Common myeloid progenitor, CD34-positive (primary cell): ENCODE results near the gene VPS11.

Source experiments
- CTCF ChIA-PET: fragments of 350-600 bp; sonication (Branson Sonifier 250); formaldehyde crosslinking; loops from one replicate; lab custom pipeline; 2021; ENCODE audit warnings: antibody characterized with exemption; lab: Charles Lee
- POLR2A ChIA-PET: fragments of 350-600 bp; sonication (Branson Sonifier 250); formaldehyde crosslinking; loops from one replicate; lab custom pipeline; 2021; ENCODE audit warnings: antibody characterized with exemption; lab: Charles Lee
- DNase-seq, 3 donors: peaks; one replicate each; pipeline versions ENCODE4 v3.0.0 to v3.0.0-alpha.2; 2013
- H3K27ac ChIP-seq, 2 experiments: 1 replicate in 1 of 2; 2 replicates in 1 of 2; pipeline ENCODE4 v1.7.0; 2013; ENCODE audit warnings: inconsistent platforms in 2 of 2, low read length in 2 of 2, mild to moderate bottlenecking in 2 of 2, low read depth in 1 of 2, moderate library complexity in 1 of 2; ENCODE audit not compliant: severe bottlenecking in 2 of 2, insufficient read depth in 1 of 2, poor library complexity in 1 of 2
- H3K27me3 ChIP-seq, 5 experiments: replicated peaks in 2 of 5; 1 replicate in 3 of 5; 2 replicates in 2 of 5; pipeline versions ENCODE4 v1.6.1 to v1.7.0; 2013; ENCODE audit warnings: low read length in 4 of 5, mild to moderate bottlenecking in 2 of 5, moderate library complexity in 2 of 5, inconsistent platforms in 1 of 5; ENCODE audit not compliant: insufficient read depth in 5 of 5, control insufficient read depth in 4 of 5
- H3K36me3 ChIP-seq, 4 experiments: 1 replicate in 2 of 4; 2 replicates in 2 of 4; pipeline versions ENCODE4 v1.6.1 to v1.7.0; 2013; ENCODE audit warnings: low read length in 3 of 4, control low read depth in 1 of 4, mild to moderate bottlenecking in 1 of 4; ENCODE audit not compliant: control insufficient read depth in 4 of 4, insufficient read depth in 4 of 4
- H3K4me1 ChIP-seq, 4 experiments: 1 replicate in 3 of 4; 2 replicates in 1 of 4; pipeline versions ENCODE4 v1.6.1 to v1.7.1; 2013; ENCODE audit warnings: low read length in 3 of 4, mild to moderate bottlenecking in 3 of 4, control low read depth in 1 of 4, inconsistent platforms in 1 of 4, moderate library complexity in 1 of 4; ENCODE audit not compliant: control insufficient read depth in 4 of 4, insufficient read depth in 4 of 4; ENCODE audit errors: control extremely low read depth in 1 of 4
- H3K4me3 ChIP-seq, 7 experiments: 1 replicate in 4 of 7; 2 replicates in 3 of 7; pipeline versions ENCODE4 v1.5.1 to v1.7.0; 2013; ENCODE audit warnings: mild to moderate bottlenecking in 7 of 7, low read length in 6 of 7, moderate library complexity in 6 of 7, inconsistent platforms in 2 of 7, low read depth in 2 of 7, control low read depth in 1 of 7; ENCODE audit not compliant: insufficient read depth in 4 of 7, control insufficient read depth in 1 of 7; ENCODE audit errors: extremely low read depth in 1 of 7
- H3K9me3 ChIP-seq, 5 experiments: 1 replicate in 4 of 5; 2 replicates in 1 of 5; pipeline versions ENCODE4 v1.6.1 to v1.7.1; 2013; ENCODE audit warnings: low read length in 4 of 5, mild to moderate bottlenecking in 2 of 5, inconsistent platforms in 1 of 5, low read depth in 1 of 5, moderate library complexity in 1 of 5; ENCODE audit not compliant: control insufficient read depth in 4 of 5, insufficient read depth in 2 of 5; ENCODE audit errors: control extremely low read depth in 1 of 5
- WGBS: methylation state at CpG from one replicate; pipeline ENCODE4 v1.1.5; 2013; ENCODE audit not compliant: insufficient coverage; 5-methylcytosine and 5-hydroxymethylcytosine counted together

The VPS11 gene

DNA sequence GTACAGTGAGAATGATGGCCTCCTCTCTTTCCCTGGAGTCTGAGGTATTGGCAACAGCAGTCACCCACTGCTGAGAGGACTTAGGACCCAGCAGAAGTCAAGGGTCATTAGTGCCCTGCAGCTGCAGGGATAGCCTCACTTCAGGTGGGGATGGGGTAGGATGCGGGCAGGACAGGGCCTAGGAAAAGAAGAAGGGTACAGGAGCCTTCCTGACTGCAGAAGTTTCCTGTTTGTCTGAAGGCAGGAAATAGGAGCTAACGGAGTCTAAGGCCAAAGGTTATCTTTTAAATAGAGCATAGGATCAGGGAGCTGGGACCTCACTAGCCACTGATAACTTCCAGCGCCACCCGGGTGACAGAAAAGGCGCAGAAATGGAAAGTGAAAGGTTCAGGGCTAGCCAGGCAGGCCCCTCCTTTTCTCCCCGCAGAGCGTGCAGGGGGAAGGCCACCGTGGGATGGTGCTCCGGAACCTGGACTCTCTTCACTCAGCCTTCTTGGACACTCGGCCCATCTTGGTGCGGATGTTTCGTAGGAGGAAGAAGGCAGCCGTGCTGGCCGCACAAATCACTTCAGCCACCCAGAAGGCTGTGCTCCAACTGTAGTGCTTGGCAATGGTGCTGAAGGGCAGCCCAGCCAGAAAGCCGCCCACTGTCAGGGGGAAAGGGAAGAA is 43.1 kb upstream of the VPS11 start:
- Histone ChIP-seq H3K4me3 (no peak overlapping the region), H3K27ac (no peak overlapping the region), H3K36me3 (peaks cover 13 to 76% (median 53%) of the 10 kb centered on the region in 4 experiments), H3K9me3 (no peaks in the 10 kb centered on the region), H3K27me3 (no peaks in the 10 kb centered on the region), H3K4me1 (peaks cover 4 to 19% (median 15%) of the 10 kb centered on the region in 4 experiments)
- DNase-seq, result no peak
- ChIA-PET POLR2A (interaction anchor here (1.0 to 1.1 kb wide), 2 partner anchors 9 to 30 kb away, joined by 3 read pairs; no protein-coding TSS in a partner anchor), CTCF (interaction anchor here (0.9 to 2.3 kb wide), 3 partner anchors 14 to 30 kb away, joined by 3 to 7 read pairs (median 4); no protein-coding TSS in a partner anchor)
- WGBS, result 88% methylated on average over 14 of the region's 15 CpGs

GRCh38 chr11:119025099-119025473 is 42.5 kb upstream of the VPS11 start:
- DNase-seq, result no peak
- H3K36me3 ChIP-seq, result peaks cover 13 to 76% (median 53%) of the 10 kb centered on the region in 4 experiments
- CTCF ChIA-PET, result interaction anchor here (0.9 to 2.3 kb wide), 3 partner anchors 14 to 29 kb away, joined by 3 to 7 read pairs (median 4); no protein-coding TSS in a partner anchor
- H3K4me3 ChIP-seq, result no peak overlapping the region
- POLR2A ChIA-PET, result interaction anchor here (1.1 kb wide), 1 partner anchor 29 kb away, joined by 3 read pairs; no protein-coding TSS in a partner anchor
- H3K4me1 ChIP-seq, result peaks cover 0 to 19% (median 15%) of the 10 kb centered on the region in 4 experiments
- H3K27ac ChIP-seq, result no peak overlapping the region
- WGBS, result 91% methylated on average over 5 of the region's 5 CpGs
- no peaks in the 10 kb centered on the region for H3K9me3 ChIP-seq
- no peaks in the 10 kb centered on the region for H3K27me3 ChIP-seq

DNA sequence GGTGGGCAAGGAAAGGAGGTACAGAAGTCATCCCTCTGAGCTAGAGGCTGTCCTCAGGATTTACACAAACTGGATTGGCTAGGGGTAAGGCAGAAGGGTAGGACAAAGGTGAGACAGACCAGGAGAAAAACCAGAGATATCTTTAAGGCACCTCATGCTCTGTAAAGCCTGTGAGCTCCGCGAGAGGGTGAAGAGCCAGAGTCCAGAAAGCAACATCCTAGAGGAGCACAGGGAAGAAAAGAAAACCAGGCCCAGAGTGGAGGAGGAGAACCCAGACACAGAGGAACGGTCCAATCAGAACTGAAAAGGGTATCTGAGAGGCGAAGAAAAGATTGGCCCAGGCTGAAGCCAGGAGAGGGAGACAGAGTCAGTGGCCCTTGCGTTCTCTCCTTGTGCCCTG is 42.1 kb upstream of the VPS11 start:
- Histone ChIP-seq H3K27ac (no peak overlapping the region), H3K36me3 (peaks cover 13 to 76% (median 53%) of the 10 kb centered on the region in 4 experiments), H3K4me3 (no peak overlapping the region), H3K27me3 (no peaks in the 10 kb centered on the region), H3K9me3 (no peaks in the 10 kb centered on the region), H3K4me1 (peaks cover 0 to 21% (median 18%) of the 10 kb centered on the region in 4 experiments)
- CTCF ChIA-PET, result interaction anchor here (1.2 to 2.3 kb wide), 2 partner anchors 13 to 24 kb away, joined by 3 to 7 read pairs; no protein-coding TSS in a partner anchor
- 99% methylated on average over 5 of the region's 5 CpGs for WGBS
- no peak for DNase-seq
- POLR2A ChIA-PET, result interaction anchor here (0.5 to 1.1 kb wide), 2 partner anchors 18 to 29 kb away, joined by 3 to 4 read pairs; no protein-coding TSS in a partner anchor

DNA sequence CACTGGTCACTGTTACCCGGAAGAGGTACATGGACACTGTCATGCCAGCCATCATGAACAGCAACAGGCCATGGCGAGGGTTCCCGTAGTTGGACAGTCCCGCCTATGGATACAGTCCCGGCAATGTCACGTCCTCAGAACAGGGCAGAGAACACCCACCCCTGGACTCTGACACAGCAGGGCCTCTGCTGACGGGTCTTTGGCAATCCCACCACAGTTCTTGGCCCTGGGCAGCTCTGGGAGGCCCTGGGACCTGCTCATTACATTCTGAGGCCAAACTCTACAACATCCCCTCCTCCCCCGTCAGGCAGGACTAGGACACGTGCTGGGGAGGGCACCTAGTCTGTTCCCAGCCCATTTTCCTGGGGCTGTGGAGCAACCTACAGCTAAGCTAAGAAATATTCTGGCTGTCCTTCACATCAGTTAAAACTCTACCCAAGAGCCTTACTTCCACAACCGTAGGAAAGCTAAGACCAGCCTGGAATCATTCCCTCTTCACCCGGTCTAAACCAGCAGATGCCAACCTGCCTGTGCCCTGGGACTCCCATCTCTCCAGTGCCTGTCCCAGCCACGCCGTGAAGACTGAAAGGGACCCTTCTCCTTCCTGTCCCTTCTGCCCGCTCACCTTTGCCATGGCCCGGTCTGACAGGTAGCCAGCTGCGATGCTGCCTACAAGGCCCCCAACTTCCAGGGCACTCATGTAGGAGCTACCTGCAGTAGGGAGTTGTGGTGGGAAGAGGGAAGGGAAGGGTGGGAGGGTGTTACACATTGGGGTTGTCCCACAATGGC is 41.4 kb upstream of the VPS11 start:
- WGBS, result 100% methylated on average over 10 of the region's 16 CpGs
- H3K4me3 ChIP-seq, result no peak overlapping the region
- CTCF ChIA-PET, result interaction anchor here (1.2 kb wide), 1 partner anchor 24 kb away, joined by 3 read pairs; no protein-coding TSS in a partner anchor
- no peak for DNase-seq
- H3K36me3 ChIP-seq, result peaks cover 13 to 74% (median 52%) of the 10 kb centered on the region in 4 experiments
- POLR2A ChIA-PET, result interaction anchor here (0.5 to 1.1 kb wide), 3 partner anchors 17 to 69 kb away, joined by 3 to 4 read pairs (median 3); no protein-coding TSS in a partner anchor
- no peaks in the 10 kb centered on the region for H3K27me3 ChIP-seq
- no peak overlapping the region for H3K27ac ChIP-seq
- H3K4me1 ChIP-seq, result peaks cover 0 to 22% (median 19%) of the 10 kb centered on the region in 4 experiments
- H3K9me3 ChIP-seq, result no peaks in the 10 kb centered on the region

DNA sequence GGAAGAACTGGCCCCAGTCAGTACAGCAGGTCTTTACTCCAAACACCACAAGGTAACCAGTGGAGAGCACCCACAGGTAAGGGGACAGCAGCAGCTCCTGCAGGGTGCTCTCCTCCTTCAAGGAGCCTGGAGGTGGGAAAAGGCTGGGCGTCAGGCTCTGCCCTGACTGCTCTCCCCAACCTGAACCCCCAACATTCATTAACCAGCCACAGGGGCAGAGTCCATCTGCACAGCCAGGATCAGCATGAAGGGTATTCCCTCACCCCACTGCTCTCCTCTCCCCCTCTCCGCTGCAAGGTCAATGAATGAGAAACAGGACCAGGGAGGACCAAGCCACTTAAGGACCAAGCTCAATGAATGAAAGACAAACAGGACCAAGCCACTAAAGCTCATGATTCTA is 40.6 kb upstream of the VPS11 start:
- no peaks in the 10 kb centered on the region for H3K27me3 ChIP-seq
- 100% methylated on average over 1 of the region's 2 CpGs for WGBS
- no peak for DNase-seq
- no peak overlapping the region for H3K4me3 ChIP-seq
- ChIA-PET CTCF (interaction anchor here (0.6 to 1.9 kb wide), 2 partner anchors 8 to 22 kb away, joined by 3 to 5 read pairs; no protein-coding TSS in a partner anchor), POLR2A (no interaction called here)
- peaks cover 13 to 66% (median 47%) of the 10 kb centered on the region in 4 experiments for H3K36me3 ChIP-seq
- peaks cover 0 to 22% (median 21%) of the 10 kb centered on the region in 4 experiments for H3K4me1 ChIP-seq
- H3K9me3 ChIP-seq, result no peaks in the 10 kb centered on the region
- H3K27ac ChIP-seq, result no peak overlapping the region

DNA sequence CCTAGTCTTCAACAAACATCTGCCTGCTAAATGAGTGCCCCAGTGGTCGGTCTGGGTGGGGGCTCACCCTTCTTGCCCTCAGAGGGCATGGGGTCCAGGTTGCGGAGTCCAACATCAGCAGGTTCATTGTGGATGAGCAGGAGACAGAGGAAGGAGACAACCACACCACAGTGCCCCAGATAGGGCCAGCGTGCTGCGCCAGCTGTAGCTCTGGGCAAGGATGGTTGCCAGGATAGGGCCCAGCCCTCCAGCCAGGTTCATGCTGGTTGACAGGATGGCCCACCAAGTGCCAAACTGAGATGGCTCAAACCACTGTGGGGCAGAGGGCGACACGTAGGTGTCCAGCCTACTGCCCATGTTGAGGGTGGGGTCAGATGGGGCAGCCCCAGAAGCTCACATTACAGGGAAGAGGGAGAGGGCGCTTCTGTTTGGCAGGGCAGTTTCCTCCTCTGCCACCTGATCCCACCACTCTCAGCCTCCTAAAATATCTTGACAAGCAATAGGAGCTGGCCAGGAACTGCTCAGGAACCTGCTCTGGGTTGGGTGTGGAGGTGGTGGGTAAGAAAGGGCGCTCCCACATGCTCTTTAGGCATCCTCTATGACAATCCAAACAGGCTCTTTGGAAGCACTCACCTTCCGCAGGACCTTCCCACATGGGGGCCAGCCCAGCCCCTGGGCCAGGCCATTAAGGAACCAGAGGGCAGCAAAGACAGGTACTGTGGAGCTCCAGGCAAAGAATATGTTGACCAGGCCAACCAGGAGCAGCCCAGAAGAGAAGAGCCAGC is 39.9 kb upstream of the VPS11 start:
- CTCF ChIA-PET, result interaction anchor here (1.9 kb wide), 1 partner anchor 9 kb away, joined by 5 read pairs; no protein-coding TSS in a partner anchor
- no peak overlapping the region for H3K4me3 ChIP-seq

More for the DNA sequence above, 39.9 kb upstream of the VPS11 start:
- Histone ChIP-seq H3K9me3 (no peaks in the 10 kb centered on the region), H3K27ac (no peak overlapping the region), H3K4me1 (peaks cover 0 to 22% (median 21%) of the 10 kb centered on the region in 4 experiments), H3K36me3 (peaks cover 13 to 62% (median 43%) of the 10 kb centered on the region in 4 experiments), H3K27me3 (no peaks in the 10 kb centered on the region)
- POLR2A ChIA-PET, result no interaction called here
- WGBS, result 96% methylated on average over 8 of the region's 9 CpGs
- no peak for DNase-seq
